T-helper 1 cell treated with Interleukin-12 subunit alpha and Interleukin-12 subunit beta and Interleukin-4 antibody, amounts not matched to agents 30 ng/mL and 1 ng/mL, for 36 hours (primary cell): ENCODE results near the gene NRM. TPM values are rescaled to one million over a fixed set of nuclear protein-coding genes. Genes with fewer than 3 reads are reported as not detected.

Experiments used
- intact Hi-C: fragments of 100-400 bp; cut with micrococcal nuclease; formaldehyde crosslinking; loops from one replicate; pipeline ENCODE4 v1.15.1; 2024
- total RNA-seq: library from RNA; stranded (reverse); gene quantifications from 2 replicates; pipeline ENCODE4 v1.2.3, GENCODE V29; 2022

Gene NRM
- total RNA-seq = 28.2 and 32.3 TPM in 2 replicates

GRCh38 chr6:30690403-30691207, at the start of gene NRM:
NRM (minus strand) TSS chr6:30690984; CDS start chr6:30690974, 10 bp downstream.
- intact Hi-C loops = loop anchor here (1.0 kb wide), 1 partner anchor 8 kb away; no protein-coding TSS in a partner anchor

- intact Hi-C loops = loop anchor here (5.0 kb wide), 2 partner anchors 123 to 183 kb away; partner anchors contain the start of genes GNL1, MRPS18B, PPP1R10 and PRR3
These were observed 49.7 kb upstream of the NRM start for GRCh38 chr6:30740540-30740870.

GRCh38 chr6:30738532-30738931, 47.7 kb upstream of the NRM start:
- intact Hi-C loops = loop anchor here (5.0 kb wide), 1 partner anchor 526 kb away; the partner anchor contains the start of gene TRIM26

GRCh38 chr6:30735668-30736314, 45.0 kb upstream of the NRM start:
- intact Hi-C loops = loop anchor here (2.0 to 5.0 kb wide), 3 partner anchors 81 to 523 kb away; partner anchors contain the start of genes DDR1 and TRIM26

- intact Hi-C loops = no loop called here
These were observed 41.6 kb upstream of the NRM start for GRCh38 chr6:30732237-30732943.

GRCh38 chr6:30730601-30731435, 40.0 kb upstream of the NRM start:
- intact Hi-C loops = loop anchor here (1.0 to 2.0 kb wide), 3 partner anchors 9 to 190 kb away; partner anchors contain the start of gene ATAT1

GRCh38 chr6:30727920-30728553, 37.3 kb upstream of the NRM start:
- intact Hi-C loops = loop anchor here (10.0 kb wide), 1 partner anchor 763 kb away; no protein-coding TSS in a partner anchor

GRCh38 chr6:30726506-30727413, 36.0 kb upstream of the NRM start:
- intact Hi-C loops = loop anchor here (10.0 kb wide), 1 partner anchor 762 kb away; no protein-coding TSS in a partner anchor

GRCh38 chr6:30725713-30726505, 35.1 kb upstream of the NRM start:
- intact Hi-C loops = loop anchor here (10.0 kb wide), 1 partner anchor 761 kb away; no protein-coding TSS in a partner anchor

GRCh38 chr6:30724906-30725667, 34.3 kb upstream of the NRM start:
- intact Hi-C loops = loop anchor here (10.0 kb wide), 1 partner anchor 760 kb away; no protein-coding TSS in a partner anchor

- intact Hi-C loops = loop anchor here (2.0 to 10.0 kb wide), 2 partner anchors 181 to 759 kb away; no protein-coding TSS in a partner anchor
These were observed 33.3 kb upstream of the NRM start for GRCh38 chr6:30723843-30724741.

- intact Hi-C loops = loop anchor here (2.0 to 10.0 kb wide), 2 partner anchors 180 to 758 kb away; no protein-coding TSS in a partner anchor
These were observed 32.5 kb upstream of the NRM start for GRCh38 chr6:30723159-30723842.

- intact Hi-C loops = loop anchor here (1.0 to 10.0 kb wide), 5 partner anchors 9 to 758 kb away; partner anchors contain the start of gene FLOT1
These were observed 31.7 kb upstream of the NRM start for GRCh38 chr6:30722280-30723112.

- intact Hi-C loops = loop anchor here (1.0 to 10.0 kb wide), 5 partner anchors 9 to 757 kb away; partner anchors contain the start of gene FLOT1
These were observed 31.2 kb upstream of the NRM start for GRCh38 chr6:30722025-30722279.
